ENCODE data around the gene CABP1. TPM values are rescaled to one million over a fixed set of nuclear protein-coding genes. Genes with fewer than 3 reads are reported as not detected.
A peak's percentile ranks its signal among the peaks of the same experiment; 100 is the strongest.

Gene CABP1
- total and polyA plus RNA-seq, 2 experiments from 2014 or later: 5.1 to 5.2 TPM

DNA sequence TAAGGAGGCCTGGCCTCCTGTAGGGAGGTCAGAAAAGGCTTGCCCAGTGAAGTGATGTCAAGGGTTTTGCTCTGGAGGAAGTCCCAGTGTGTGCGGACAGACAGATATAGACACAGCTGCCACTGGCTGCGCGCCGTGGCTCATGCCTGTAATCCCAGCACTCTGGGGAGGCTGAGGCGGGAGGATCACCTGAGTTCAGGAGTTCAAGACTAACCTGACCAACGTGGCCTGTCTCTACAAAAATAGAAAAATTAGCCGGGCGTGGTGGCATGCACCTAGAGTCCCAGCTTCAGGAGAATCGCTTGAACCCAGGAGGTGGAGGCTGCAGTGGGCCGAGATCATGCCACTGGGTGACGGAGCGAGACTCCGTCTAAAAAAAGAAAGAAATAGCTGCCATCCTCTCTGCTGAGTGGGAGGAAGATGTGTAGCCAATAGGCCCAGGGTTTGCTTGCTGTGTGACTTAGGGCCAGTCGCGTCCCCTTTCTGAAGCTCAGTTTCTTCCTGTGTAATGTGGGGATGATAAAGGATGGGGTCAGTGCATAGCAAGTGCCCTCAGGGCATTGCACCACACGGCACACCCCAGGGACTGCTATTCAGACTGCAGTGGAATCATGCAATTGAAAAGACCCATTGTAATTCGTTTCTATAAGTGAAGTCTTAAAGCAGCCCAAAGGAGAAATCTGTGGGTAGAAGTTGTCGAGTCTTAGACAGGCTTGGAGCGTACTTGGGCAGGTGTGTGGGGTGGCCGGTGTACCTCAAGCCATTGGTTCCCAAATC lies 27.9 kb downstream of the CABP1 start:
- H3K4me1 ChIP-seq (ENCODE audit: insufficient read depth): peaks cover 32% of the 10 kb centered on the region
- peak overlapping the region; percentile 45 for H3K4me3 ChIP-seq
- Mint-ChIP-seq H3K4me1 (peaks cover 29% of the 10 kb centered on the region), H3K36me3 (ENCODE audit: low read depth) (no peaks in the 10 kb centered on the region), H3K9me3 (no peaks in the 10 kb centered on the region), H3K4me3 (peak overlapping the region; percentile 35; the same call in 2 of the 3 replicates), H3K27me3 (ENCODE audit: insufficient read depth, low read depth, poor library complexity) (peaks cover 4% of the 10 kb centered on the region), H3K27ac (no peak overlapping the region; the same call in 1 of the 2 replicates)
- DNase-seq (ENCODE audit: low spot score): peak; percentile 76
- H3K4me2 ChIP-seq: peak overlapping the region; percentile 75
- ATAC-seq: peak; percentile 84
- H2AFZ ChIP-seq: no peak overlapping the region
- H4K20me1 ChIP-seq (replicated peaks; ENCODE audit: insufficient read depth): no peaks in the 10 kb centered on the region
- H3K27ac ChIP-seq (ENCODE audit: low read depth): peak overlapping the region; percentile 90; the same call in 1 of the 2 replicates
- H3K27me3 ChIP-seq (ENCODE audit: insufficient read depth): no peaks in the 10 kb centered on the region
- no peaks in the 10 kb centered on the region for H3K36me3 ChIP-seq (ENCODE audit: insufficient read depth)
- no peaks in the 10 kb centered on the region for H3K9me2 ChIP-seq (ENCODE audit: insufficient read depth)
- TF ChIP-seq POLR2AphosphoS5 (IDR thresholded peaks at IDR 0.05; ENCODE audit: low read depth) (no peak), ZNF114 (CRISPR knock-in tag; IDR thresholded peaks at IDR 0.05) (no peak), CTCF (conservative IDR thresholded peaks at IDR 0.05; ENCODE audit: low read depth in 2 of 2) (no peak), NANOG (IDR thresholded peaks at IDR 0.05; ENCODE audit: borderline replicate concordance) (no peak), JUNB (IDR thresholded peaks at IDR 0.05; ENCODE audit: unreplicated experiment) (no peak), CREB1 (CRISPR knock-in tag; IDR thresholded peaks at IDR 0.05; ENCODE audit: low read depth) (no peak), ETS1 (IDR thresholded peaks at IDR 0.05) (no peak; the same call in 1 of the 2 replicates), STAT1 (IDR thresholded peaks at IDR 0.05; ENCODE audit: unreplicated experiment) (no peak), EZH2phosphoT487 (IDR thresholded peaks at IDR 0.05; ENCODE audit: unreplicated experiment) (no peak), EZH2 (IDR thresholded peaks at IDR 0.05; ENCODE audit: low read depth, unreplicated experiment) (no peak), ZNF331 (CRISPR knock-in tag; IDR thresholded peaks at IDR 0.05; ENCODE audit: low read depth) (no peak)
- TF ChIP-seq, protein P1, sequence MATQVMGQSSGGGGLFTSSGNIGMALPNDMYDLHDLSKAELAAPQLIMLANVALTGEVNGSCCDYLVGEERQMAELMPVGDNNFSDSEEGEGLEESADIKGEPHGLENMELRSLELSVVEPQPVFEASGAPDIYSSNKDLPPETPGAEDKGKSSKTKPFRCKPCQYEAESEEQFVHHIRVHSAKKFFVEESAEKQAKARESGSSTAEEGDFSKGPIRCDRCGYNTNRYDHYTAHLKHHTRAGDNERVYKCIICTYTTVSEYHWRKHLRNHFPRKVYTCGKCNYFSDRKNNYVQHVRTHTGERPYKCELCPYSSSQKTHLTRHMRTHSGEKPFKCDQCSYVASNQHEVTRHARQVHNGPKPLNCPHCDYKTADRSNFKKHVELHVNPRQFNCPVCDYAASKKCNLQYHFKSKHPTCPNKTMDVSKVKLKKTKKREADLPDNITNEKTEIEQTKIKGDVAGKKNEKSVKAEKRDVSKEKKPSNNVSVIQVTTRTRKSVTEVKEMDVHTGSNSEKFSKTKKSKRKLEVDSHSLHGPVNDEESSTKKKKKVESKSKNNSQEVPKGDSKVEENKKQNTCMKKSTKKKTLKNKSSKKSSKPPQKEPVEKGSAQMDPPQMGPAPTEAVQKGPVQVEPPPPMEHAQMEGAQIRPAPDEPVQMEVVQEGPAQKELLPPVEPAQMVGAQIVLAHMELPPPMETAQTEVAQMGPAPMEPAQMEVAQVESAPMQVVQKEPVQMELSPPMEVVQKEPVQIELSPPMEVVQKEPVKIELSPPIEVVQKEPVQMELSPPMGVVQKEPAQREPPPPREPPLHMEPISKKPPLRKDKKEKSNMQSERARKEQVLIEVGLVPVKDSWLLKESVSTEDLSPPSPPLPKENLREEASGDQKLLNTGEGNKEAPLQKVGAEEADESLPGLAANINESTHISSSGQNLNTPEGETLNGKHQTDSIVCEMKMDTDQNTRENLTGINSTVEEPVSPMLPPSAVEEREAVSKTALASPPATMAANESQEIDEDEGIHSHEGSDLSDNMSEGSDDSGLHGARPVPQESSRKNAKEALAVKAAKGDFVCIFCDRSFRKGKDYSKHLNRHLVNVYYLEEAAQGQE (IDR thresholded peaks at IDR 0.05; ENCODE audit: unreplicated experiment): no peak
- TF ChIP-seq, protein P2, sequence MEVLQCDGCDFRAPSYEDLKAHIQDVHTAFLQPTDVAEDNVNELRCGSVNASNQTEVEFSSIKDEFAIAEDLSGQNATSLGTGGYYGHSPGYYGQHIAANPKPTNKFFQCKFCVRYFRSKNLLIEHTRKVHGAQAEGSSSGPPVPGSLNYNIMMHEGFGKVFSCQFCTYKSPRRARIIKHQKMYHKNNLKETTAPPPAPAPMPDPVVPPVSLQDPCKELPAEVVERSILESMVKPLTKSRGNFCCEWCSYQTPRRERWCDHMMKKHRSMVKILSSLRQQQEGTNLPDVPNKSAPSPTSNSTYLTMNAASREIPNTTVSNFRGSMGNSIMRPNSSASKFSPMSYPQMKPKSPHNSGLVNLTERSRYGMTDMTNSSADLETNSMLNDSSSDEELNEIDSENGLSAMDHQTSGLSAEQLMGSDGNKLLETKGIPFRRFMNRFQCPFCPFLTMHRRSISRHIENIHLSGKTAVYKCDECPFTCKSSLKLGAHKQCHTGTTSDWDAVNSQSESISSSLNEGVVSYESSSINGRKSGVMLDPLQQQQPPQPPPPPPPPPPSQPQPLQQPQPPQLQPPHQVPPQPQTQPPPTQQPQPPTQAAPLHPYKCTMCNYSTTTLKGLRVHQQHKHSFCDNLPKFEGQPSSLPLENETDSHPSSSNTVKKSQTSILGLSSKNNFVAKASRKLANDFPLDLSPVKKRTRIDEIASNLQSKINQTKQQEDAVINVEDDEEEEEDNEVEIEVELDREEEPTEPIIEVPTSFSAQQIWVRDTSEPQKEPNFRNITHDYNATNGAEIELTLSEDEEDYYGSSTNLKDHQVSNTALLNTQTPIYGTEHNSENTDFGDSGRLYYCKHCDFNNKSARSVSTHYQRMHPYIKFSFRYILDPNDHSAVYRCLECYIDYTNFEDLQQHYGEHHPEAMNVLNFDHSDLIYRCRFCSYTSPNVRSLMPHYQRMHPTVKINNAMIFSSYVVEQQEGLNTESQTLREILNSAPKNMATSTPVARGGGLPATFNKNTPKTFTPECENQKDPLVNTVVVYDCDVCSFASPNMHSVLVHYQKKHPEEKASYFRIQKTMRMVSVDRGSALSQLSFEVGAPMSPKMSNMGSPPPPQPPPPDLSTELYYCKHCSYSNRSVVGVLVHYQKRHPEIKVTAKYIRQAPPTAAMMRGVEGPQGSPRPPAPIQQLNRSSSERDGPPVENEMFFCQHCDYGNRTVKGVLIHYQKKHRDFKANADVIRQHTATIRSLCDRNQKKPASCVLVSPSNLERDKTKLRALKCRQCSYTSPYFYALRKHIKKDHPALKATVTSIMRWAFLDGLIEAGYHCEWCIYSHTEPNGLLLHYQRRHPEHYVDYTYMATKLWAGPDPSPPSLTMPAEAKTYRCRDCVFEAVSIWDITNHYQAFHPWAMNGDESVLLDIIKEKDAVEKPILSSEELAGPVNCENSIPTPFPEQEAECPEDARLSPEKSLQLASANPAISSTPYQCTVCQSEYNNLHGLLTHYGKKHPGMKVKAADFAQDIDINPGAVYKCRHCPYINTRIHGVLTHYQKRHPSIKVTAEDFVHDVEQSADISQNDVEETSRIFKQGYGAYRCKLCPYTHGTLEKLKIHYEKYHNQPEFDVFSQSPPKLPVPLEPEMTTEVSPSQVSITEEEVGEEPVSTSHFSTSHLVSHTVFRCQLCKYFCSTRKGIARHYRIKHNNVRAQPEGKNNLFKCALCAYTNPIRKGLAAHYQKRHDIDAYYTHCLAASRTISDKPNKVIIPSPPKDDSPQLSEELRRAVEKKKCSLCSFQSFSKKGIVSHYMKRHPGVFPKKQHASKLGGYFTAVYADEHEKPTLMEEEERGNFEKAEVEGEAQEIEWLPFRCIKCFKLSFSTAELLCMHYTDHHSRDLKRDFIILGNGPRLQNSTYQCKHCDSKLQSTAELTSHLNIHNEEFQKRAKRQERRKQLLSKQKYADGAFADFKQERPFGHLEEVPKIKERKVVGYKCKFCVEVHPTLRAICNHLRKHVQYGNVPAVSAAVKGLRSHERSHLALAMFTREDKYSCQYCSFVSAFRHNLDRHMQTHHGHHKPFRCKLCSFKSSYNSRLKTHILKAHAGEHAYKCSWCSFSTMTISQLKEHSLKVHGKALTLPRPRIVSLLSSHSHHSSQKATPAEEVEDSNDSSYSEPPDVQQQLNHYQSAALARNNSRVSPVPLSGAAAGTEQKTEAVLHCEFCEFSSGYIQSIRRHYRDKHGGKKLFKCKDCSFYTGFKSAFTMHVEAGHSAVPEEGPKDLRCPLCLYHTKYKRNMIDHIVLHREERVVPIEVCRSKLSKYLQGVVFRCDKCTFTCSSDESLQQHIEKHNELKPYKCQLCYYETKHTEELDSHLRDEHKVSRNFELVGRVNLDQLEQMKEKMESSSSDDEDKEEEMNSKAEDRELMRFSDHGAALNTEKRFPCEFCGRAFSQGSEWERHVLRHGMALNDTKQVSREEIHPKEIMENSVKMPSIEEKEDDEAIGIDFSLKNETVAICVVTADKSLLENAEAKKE (CRISPR knock-in tag; IDR thresholded peaks at IDR 0.05): no peak
- H3F3A ChIP-seq (replicated peaks; ENCODE audit: low read depth): peaks cover 6% of the 10 kb centered on the region
- H3K79me2 ChIP-seq (replicated peaks; ENCODE audit: insufficient read depth): no peaks in the 10 kb centered on the region

Measured in GM23338 (cell line).